GM23248 (cell line): ENCODE measurements around the gene ZNF614.

Experiments used
- EZH2 ChIP-seq: fragments of 200-600 bp; sonication (generic); IDR thresholded peaks from 2 replicates; pipeline ENCODE4 v1.6.1; 2018; ENCODE audit warnings: antibody characterized with exemption, mild to moderate bottlenecking; ENCODE audit not compliant: insufficient read depth, poor library complexity, severe bottlenecking
- EZH2phosphoT487 ChIP-seq: fragments of 200-600 bp; sonication (generic); IDR thresholded peaks from 2 replicates; pipeline ENCODE4 v1.6.1; 2018; ENCODE audit warnings: antibody characterized with exemption, moderate library complexity, mild to moderate bottlenecking, low read depth; ENCODE audit not compliant: insufficient read depth

DNA sequence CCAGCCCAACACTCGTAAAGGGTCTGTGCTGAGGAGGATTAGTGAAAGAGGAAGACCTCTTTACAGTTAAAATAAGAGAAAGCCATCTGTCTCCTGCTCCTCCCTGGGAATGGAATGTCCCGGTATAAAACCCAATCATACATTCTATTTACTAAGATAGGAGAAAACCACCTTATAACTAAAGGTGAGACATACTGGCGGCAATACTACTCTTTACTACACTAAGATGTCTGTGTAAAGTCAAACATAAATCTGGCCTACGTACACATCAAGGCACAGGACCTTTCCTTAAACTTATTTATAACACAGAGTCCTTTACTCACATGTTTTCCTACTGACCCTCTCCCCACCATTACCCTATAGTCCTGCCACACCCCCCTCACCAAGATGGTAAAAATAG, 44.8 kb downstream of the ZNF614 start:
- no peak for TF ChIP-seq EZH2
- no peak for TF ChIP-seq EZH2phosphoT487
